NK-92 (cell line): ENCODE results near the gene PRKCZ.

Experiments used
- DNase-seq: peaks from one replicate; lab custom pipeline; 2025; ENCODE audit not compliant: unreplicated experiment; lab: John Stamatoyannopoulos, UW

PRKCZ gene

GRCh38 chr1:2061065-2061778, 11.0 kb downstream of the PRKCZ start:
- DNase-seq, result no peak

DNA sequence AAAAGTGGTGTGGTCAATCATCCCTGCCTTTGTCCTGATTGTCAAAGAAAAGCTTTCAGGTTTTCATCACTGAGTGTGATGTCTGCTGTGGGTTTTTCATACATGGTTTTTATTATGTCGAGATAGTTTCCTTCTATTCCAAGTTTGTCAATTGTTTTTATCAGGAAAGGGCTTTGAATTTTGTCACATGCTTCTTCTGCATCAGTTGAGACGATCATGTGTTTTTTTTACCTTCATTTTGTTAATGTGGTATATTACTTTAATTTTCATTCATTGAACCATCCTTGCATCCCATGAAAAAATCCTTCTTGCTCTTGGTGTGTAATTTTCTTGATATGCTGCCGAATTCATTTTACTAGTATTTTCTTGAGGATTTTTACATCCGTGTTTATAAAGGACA, 15.5 kb downstream of the PRKCZ start:
- no peak for DNase-seq

GRCh38 chr1:2067393-2067792, 17.2 kb downstream of the PRKCZ start:
- DNase-seq, result no peak

DNA sequence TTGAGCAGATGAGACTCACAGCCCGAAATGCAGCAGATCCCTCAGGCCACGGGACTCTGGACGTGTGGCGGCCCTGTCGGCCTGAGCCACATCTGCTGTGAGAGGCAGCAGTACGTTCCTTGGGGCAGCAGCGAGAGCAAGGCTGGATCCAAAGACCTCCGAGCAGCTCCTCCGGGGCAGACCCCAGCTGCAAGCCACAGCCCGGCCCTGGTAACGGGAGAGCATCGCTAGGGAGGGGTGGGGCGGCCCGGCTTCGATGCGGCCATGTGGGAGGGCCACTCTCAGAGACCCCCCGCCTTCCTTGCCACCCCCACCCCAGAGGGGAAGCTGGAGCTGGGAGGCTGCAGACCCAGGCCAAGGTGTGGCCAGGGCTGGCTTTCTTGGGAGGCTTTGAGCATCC, 17.8 kb downstream of the PRKCZ start:
- DNase-seq, result no peak

GRCh38 chr1:2068951-2069350, 18.7 kb downstream of the PRKCZ start:
- no peak for DNase-seq

DNA sequence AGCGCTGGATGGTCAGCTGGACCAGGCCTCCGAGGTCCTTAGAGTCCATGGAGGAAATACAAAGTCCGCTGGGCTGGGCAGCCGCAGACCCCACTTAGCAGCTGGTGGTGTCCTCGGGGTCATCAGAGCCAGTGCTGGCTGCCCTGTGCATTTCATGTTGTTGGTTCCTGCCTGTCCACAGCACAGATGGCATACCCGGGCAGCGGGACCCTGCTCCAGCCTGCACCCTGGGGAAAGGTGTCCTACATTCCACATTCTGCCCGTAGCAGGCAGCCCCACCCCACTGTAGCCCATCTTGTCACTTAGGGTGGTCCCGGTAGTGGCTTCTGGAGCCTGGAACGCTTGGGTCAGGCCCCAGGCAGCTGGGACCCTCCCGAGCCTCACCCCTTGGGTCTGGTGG, 19.8 kb downstream of the PRKCZ start:
- no peak for DNase-seq

- DNase-seq, result no peak
These were observed 20.8 kb downstream of the PRKCZ start for GRCh38 chr1:2070800-2071530.

DNA sequence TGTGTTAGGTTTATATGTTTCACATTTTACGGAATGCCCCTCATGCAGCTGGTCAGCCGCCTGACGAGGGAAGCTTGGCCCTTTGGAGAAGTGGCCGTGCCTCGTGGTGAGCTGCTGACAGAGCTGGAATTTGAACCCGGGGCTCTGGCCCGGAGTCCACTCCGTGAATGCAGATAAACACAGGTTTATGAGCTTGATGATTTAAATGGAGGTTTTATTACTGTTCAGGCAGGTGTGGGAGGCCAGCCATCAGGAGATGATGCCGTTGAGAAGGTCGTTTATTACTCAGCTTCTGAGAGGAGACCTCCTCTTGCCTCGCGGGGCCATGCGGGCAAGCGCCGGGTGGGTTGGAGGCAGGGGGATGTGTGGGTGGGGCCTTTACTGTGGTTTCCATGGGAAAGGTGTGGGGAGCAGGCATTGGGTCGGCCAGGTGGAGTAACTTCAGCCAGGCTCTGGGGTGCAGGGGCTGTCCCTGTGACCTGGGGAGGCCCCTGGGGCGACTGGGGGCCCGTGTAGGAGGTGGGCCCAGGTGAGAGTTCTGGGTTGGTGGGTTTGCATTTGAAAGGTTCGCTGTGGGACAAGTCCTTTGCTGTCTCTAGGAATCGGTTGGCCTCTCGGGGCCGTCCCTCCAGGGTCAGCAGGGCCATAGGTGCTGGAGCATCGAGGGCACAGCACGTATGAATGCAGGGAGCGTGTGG, 22.0 kb downstream of the PRKCZ start:
- no peak for DNase-seq

- no peak for DNase-seq
These were observed 22.7 kb downstream of the PRKCZ start for GRCh38 chr1:2072891-2073290.

DNA sequence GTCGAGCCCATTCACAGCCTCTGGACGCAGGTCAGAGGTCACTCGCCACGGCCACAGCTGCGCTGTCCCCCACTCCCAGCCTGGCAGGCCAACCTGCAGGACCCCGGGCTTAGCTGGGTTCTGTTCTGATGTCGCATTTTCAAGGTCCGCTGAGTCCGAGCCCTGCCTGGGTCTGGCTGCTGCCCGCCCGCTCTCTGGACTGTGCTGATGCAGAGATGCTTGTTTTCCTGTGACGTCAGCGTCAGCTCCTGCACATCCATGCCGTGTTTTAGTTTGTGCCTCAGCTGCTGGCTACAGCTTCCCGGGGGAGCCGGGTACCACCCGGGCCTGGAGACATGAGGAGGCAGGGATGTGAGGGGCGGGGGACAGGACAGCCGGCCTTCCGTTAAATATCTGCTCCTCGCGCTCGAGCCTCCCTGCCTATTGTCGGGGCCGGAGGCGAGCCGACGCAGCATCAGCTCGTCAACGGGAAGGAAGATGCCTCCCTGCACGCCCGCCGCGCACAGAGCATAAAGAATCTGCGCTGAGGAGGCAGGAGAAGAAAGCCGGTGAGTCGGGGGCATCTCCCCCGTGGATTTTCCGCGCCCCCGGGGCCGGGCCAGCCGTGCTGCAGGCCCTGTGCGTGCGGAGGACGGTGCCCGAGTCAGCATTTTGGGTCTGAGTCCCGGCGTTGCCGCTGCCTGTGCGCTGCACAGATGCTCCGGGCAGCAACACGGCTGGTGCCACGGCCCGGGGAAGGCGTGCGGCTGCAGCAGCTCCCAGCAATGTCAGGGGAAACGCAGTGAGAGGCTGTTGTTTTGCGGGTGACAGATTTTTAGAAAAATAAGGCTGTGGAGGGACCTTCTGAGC, 23.4 kb downstream of the PRKCZ start:
- no peak for DNase-seq

- no peak for DNase-seq
These were observed 24.2 kb downstream of the PRKCZ start for GRCh38 chr1:2074396-2074795.

DNA sequence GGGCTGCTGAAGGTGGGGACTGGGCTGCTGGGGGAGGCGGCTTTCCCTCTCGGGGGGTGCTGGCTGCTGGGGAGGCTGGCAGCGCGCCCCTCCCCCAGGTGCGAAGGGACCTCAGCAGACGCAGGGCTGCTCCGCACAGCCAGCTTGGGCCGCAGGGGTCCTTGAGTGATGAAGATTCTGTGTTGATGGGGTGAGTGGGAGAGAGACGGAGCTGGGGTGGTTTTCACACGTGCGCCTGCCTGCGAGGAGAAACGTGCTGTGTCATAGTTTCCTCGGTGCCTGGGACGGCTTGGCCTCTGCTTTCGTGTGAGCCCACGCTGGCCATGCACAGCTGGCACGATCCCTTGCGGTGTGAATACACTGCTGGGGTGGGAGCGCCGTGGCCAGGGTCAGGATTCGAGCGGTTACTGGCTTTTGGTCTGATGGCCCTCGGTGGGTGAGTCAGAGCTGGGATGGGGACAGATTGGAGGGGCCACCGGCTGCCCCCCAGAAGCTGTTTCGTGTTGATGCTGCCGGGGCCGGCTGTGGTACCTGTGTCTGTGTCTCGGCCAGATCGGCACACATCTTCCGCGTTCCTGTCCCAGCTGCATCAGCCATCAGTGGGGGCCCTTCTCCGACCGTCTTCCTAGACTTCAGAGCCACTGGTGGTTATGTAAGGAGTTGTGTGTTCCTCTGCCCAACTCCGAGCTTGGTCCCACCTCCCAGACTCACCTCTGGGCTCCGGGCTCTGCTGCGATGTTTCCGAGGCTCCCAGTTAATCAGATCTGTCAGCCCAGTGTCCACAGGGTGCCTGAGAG, 24.9 kb downstream of the PRKCZ start:
- DNase-seq, result no peak

DNA sequence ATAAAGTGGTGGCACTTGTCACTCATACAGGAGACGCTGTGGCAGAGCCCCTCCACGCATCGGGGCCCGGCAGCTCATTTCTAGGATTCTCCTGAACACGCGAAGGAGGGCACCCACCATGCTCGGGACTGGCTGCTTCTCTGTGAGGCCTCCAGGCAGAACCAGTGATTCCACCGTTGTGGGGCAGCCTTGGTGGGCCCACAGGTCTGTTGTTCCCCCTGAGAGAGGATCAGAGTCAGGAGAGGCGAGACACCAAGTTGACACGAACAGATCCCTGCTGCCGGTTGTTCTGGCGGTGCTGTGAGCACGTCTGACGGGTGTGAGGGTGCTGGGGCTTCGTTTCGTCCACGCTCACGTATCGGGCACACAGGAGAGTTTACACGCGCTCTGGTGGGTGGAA, 26.6 kb downstream of the PRKCZ start:
- no peak for DNase-seq

DNA sequence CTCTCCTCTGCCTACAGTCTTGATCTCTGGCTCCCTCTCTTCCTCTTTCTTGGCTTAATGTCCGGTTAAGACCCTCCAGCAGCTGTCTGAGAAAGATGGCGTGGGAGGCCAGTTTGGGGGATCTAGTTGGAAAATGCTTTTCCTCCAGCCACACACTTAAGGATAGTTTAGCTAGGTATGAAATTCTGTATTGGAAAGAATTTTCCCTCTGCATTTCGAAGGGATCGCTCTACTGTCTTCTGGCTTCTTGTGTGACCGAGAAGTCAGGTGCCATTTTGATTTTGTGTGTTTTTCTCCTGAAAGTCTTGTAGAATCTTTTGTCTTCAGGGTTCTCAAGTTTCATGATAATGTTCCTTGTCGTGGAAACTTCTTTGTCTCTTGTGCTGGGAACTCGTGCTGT, 28.0 kb downstream of the PRKCZ start:
- DNase-seq, result no peak

DNA sequence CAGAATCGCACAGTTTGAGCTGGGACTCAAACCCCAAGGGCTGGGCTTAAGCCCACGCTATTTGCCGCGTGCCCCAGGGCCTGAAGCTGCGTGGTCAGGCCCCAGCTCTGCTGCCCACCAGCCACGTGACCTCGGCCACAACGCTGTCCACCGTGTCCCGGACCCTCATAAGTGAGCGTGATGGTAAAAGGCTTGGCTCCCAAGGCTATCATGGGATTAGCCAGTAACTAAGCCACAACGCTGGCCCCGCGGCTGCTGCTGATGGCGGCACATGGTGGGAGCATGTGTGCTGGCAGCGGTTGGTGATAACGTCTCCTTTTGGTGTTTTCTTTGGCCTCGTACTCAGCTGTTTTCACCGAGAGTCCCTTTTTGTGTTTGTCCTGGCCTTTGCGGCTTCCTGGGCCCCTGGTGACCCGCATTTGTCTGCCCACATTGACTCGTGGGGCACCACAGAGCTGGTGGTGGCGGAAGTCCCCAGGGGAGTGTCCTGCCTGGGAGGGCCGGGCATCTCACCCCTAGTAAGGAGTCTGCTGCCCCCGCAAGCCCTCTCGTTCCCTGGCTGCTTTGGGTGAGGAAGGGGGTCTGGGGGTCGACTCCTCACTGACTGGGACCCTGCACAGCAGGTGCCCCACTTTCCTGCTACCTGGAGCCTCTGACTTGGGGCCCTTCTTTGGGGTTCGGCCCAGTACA, 29.3 kb downstream of the PRKCZ start:
- no peak for DNase-seq

GRCh38 chr1:2080140-2080539, 29.9 kb downstream of the PRKCZ start:
- no peak for DNase-seq

DNA sequence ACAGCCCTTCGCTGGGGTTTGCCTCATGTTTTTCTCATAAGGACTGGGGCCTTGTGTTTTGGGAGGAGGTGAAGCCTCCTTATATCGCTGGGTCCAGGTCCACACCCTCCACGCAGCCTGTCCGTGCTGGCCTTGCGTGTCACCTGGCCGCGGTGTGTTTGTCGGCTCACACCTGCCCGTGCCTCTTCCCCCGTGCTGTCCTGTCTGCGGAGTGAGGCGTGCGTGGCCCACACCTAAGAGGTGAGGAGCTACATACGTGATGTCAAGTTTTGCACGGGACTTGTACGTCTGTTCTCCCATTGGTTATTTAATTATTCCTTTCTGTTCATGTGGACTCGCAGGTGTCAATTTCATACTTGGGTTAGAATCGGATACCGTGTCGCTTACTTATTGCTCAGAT, 30.7 kb downstream of the PRKCZ start:
- DNase-seq, result no peak

DNA sequence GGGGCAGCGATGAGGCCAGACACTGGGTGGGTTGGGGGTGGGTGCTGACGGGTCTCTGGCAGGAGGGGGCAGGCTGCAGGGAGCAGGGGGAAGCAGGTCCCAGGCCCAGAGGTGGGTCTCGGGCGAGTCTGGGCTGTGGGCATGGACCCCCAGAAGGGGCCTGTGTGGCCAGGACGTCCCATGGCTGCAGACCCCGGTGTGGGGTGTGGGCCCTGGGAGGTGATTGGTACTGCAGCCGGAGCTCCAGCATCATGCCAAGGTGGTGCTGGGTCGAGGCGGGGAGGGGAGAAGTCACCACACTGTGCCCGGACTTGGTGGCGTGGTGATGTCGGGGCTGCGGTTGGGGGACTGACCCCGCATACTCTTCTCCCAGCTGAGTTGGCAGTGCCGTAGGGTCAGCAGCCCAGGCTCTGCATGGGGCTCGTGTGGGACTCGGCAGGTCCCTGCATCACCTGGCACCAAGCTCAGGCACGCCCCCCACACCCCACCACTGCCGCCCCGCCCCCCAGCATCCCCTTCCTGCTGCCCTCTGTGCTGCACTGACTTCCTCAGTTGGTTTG, 31.2 kb downstream of the PRKCZ start:
- no peak for DNase-seq

DNA sequence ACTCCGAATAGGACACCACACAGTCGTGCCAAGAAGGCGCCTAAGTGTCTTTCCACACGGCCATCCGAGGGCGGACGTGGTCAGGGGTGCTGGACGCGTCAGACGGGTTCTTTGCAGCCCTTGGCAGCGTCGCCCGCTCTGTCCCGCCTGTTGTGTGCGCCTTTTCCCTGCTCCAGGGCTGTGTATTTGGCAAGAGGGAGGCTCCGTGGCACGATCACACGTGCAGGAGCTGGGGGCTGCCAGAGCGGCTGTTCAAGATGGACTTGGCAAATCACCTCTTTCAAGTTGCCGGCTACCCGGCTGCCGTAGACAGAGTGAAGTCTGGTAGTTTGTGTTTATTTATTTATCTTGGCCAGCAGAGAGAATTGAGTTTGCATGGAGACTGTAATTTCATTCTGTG, 31.9 kb downstream of the PRKCZ start:
- DNase-seq, result no peak

GRCh38 chr1:2083666-2084065, 33.5 kb downstream of the PRKCZ start:
- DNase-seq, result no peak
